Activated naive CD4-positive, alpha-beta T cell treated with Interleukin-2 at 50 U/mL for 16 hours (primary cell): ENCODE results near the gene TBCEL.

Experiments
- DNase-seq: peaks from one replicate; pipeline ENCODE4 v3.0.0-alpha.2; 2020

Gene TBCEL

GRCh38 chr11:121067026-121067425 is 43.1 kb downstream of the TBCEL start:
- DNase-seq, result no peak

GRCh38 chr11:121067453-121067852 is 43.6 kb downstream of the TBCEL start:
- no peak for DNase-seq

- DNase-seq, result no peak
Observed at GRCh38 chr11:121067962-121068647, 44.2 kb downstream of the TBCEL start.

GRCh38 chr11:121068787-121069186 is 44.9 kb downstream of the TBCEL start:
- no peak for DNase-seq

GRCh38 chr11:121070951-121071845 is 47.3 kb downstream of the TBCEL start:
- DNase-seq, result no peak

GRCh38 chr11:121071846-121072450 is 48.0 kb downstream of the TBCEL start:
- DNase-seq, result no peak

- DNase-seq, result no peak
Observed at GRCh38 chr11:121081321-121081720, 57.4 kb downstream of the TBCEL start.

GRCh38 chr11:121082219-121082618 is 58.3 kb downstream of the TBCEL start:
- DNase-seq, result no peak

- no peak for DNase-seq
Observed at GRCh38 chr11:121082670-121083069, 58.8 kb downstream of the TBCEL start.

GRCh38 chr11:121086866-121087265 is 63.0 kb downstream of the TBCEL start:
- DNase-seq, result no peak

- DNase-seq, result no peak
Observed at GRCh38 chr11:121089566-121089965, 65.7 kb downstream of the TBCEL start.

- no peak for DNase-seq
Observed at GRCh38 chr11:121090145-121090721, 66.3 kb downstream of the TBCEL start.

- DNase-seq, result no peak
Observed at GRCh38 chr11:121091492-121092152, 67.7 kb downstream of the TBCEL start.

GRCh38 chr11:121095561-121095960 is 71.7 kb downstream of the TBCEL start:
- no peak for DNase-seq

- DNase-seq, result no peak
Observed at GRCh38 chr11:121099364-121099763, 75.5 kb downstream of the TBCEL start.

- DNase-seq, result no peak
Observed at GRCh38 chr11:121099885-121100284, 76.0 kb downstream of the TBCEL start.

- no peak for DNase-seq
Observed at GRCh38 chr11:121100943-121101342, 77.0 kb downstream of the TBCEL start, which contains the start of gene TECTA. Gene TECTA (plus strand): TSS chr11:121101243. CDS start chr11:121102666, 1,423 bp downstream.

- no peak for DNase-seq
Observed at GRCh38 chr11:121104312-121104762, 80.4 kb downstream of the TBCEL start.

GRCh38 chr11:121105063-121105480 is 81.2 kb downstream of the TBCEL start:
- DNase-seq, result no peak

GRCh38 chr11:121105481-121106195 is 81.7 kb downstream of the TBCEL start:
- no peak for DNase-seq

GRCh38 chr11:121106812-121107211 is 82.9 kb downstream of the TBCEL start:
- no peak for DNase-seq

GRCh38 chr11:121108413-121108812 is 84.5 kb downstream of the TBCEL start:
- no peak for DNase-seq
